HCT116 (cell line): Measurements from ENCODE around the gene MERTK. TPM values are rescaled to one million over a fixed set of nuclear protein-coding genes. Genes with fewer than 3 reads are reported as not detected.
"Not testable (repeated sequence)": the region's sequence is repeated elsewhere in the genome, so short reads cannot be mapped to it uniquely, and the experiment has no call there.

ENCODE experiments used
- ATAC-seq: fragments of 200-7000 bp; cut with Tn5 transposase; 2 replicates; pipeline ENCODE4 v1.9.1; 2020; ENCODE audit warnings: mild to moderate bottlenecking, moderate library complexity
- BruUV-seq: library from RNA; stranded (reverse); fragments of 400-500 nt; replicated peaks from 2 replicates; lab custom pipeline; 2021; lab: Mats Ljungman, UMichigan
- CTCF ChIA-PET: fragments of 300-600 bp; sonication (Branson Sonifier 250); formaldehyde crosslinking; loops from one replicate; lab custom pipeline; 2021; ENCODE audit warnings: antibody characterized with exemption; lab: Charles Lee
- POLR2A ChIA-PET: fragments of 300-600, 350-600 bp; sonication (Branson Sonifier 250); formaldehyde crosslinking; loops from one replicate; lab custom pipeline; 2021; ENCODE audit warnings: antibody characterized with exemption; lab: Charles Lee
- RAD21 ChIA-PET, 2 experiments: fragments of 300-600 bp; sonication (Branson Sonifier 250); formaldehyde crosslinking; loops; one replicate each; lab custom pipeline; 2023; ENCODE audit warnings: low total read pairs in 2 of 2; ENCODE audit not compliant: uncharacterized antibody in 2 of 2, unreplicated experiment in 2 of 2, low non-redundant PET in 1 of 2; lab: Charles Lee
- DNase-seq: peaks from one replicate; pipeline ENCODE4 v3.0.0-alpha.2; 2010; ENCODE audit warnings: low read depth, low spot score
- H2AFZ ChIP-seq: fragments of 200-600 bp; shearing (Covaris generic), sonication (generic); 2 replicates; pipeline ENCODE4 v1.6.1; 2017; ENCODE audit warnings: low read depth, mixed run types, mixed read lengths, antibody characterized with exemption, low read length; ENCODE audit not compliant: poor library complexity, severe bottlenecking
- H3K27ac ChIP-seq: 2 replicates; pipeline ENCODE4 v1.5.1; 2012; ENCODE audit warnings: low read depth, low read length
- H3K27me3 ChIP-seq: fragments of 200-600 bp; sonication (generic); 2 replicates; pipeline ENCODE4 v1.6.1; 2016; ENCODE audit warnings: mixed run types, low read length, mixed read lengths; ENCODE audit not compliant: insufficient read depth
- H3K36me3 ChIP-seq, 2 experiments: fragments of 200-500 bp in 1 of 2; fragments of 200-600 bp in 1 of 2; sonication (Bioruptor generic) in 1 of 2; sonication (generic) in 1 of 2; 2 replicates each; pipeline versions ENCODE4 v1.5.1 to v1.6.1; 2014 to 2016; ENCODE audit warnings: low read length in 2 of 2, inconsistent platforms in 1 of 2, mixed read lengths in 1 of 2, mixed run types in 1 of 2; ENCODE audit not compliant: insufficient read depth in 2 of 2, control insufficient read depth in 1 of 2
- H3K4me1 ChIP-seq, 2 experiments: fragments of 200-600 bp in 1 of 2; sonication (generic) in 1 of 2; 2 replicates each; pipeline versions ENCODE4 v1.5.1 to v1.6.1; 2012 to 2017; ENCODE audit warnings: low read length in 2 of 2, inconsistent platforms in 1 of 2, mild to moderate bottlenecking in 1 of 2, mixed read lengths in 1 of 2, mixed run types in 1 of 2, moderate library complexity in 1 of 2; ENCODE audit not compliant: insufficient read depth in 2 of 2, control insufficient read depth in 1 of 2
- H3K4me2 ChIP-seq: fragments of 200-600 bp; sonication (generic); 2 replicates; pipeline ENCODE4 v1.6.1; 2017; ENCODE audit warnings: mixed run types, low read length, mixed read lengths
- H3K4me3 ChIP-seq, 2 experiments: fragments of 200-600 bp in 1 of 2; sonication (generic) in 1 of 2; replicated peaks in 1 of 2; 2 replicates each; pipeline ENCODE4 v1.5.1; 2011 to 2016; ENCODE audit warnings: low read length in 2 of 2, control low read depth in 1 of 2, low read depth in 1 of 2, mild to moderate bottlenecking in 1 of 2, mixed read lengths in 1 of 2, mixed run types in 1 of 2
- H3K79me2 ChIP-seq: fragments of 200-600 bp; sonication (generic); 2 replicates; pipeline ENCODE4 v1.6.1; 2017; ENCODE audit warnings: mild to moderate bottlenecking, mixed run types, low read length, moderate library complexity, mixed read lengths; ENCODE audit not compliant: insufficient read depth
- H3K9ac ChIP-seq: fragments of 200-600 bp; sonication (generic); 2 replicates; pipeline ENCODE4 v1.6.1; 2016; ENCODE audit warnings: low read length, mixed read lengths
- H3K9me2 ChIP-seq: fragments of 200-600 bp; sonication (generic), shearing (Covaris generic); 2 replicates; pipeline ENCODE4 v1.6.1; 2017; ENCODE audit warnings: mixed run types, mild to moderate bottlenecking, moderate library complexity; ENCODE audit not compliant: insufficient read depth
- H3K9me3 ChIP-seq, 2 experiments: fragments of 200-500 bp in 1 of 2; fragments of 200-600 bp in 1 of 2; sonication (Bioruptor generic) in 1 of 2; sonication (generic) in 1 of 2; 2 replicates each; pipeline ENCODE4 v1.6.1; 2014 to 2017; ENCODE audit warnings: low read length in 2 of 2, mixed read lengths in 2 of 2, inconsistent platforms in 1 of 2, low read depth in 1 of 2, mild to moderate bottlenecking in 1 of 2, mixed run types in 1 of 2, moderate library complexity in 1 of 2; ENCODE audit not compliant: control insufficient read depth in 1 of 2, insufficient read depth in 1 of 2
- H4K20me1 ChIP-seq: fragments of 200-600 bp; sonication (generic), shearing (Covaris generic); 2 replicates; pipeline ENCODE4 v1.6.1; 2017; ENCODE audit warnings: mixed run types, mild to moderate bottlenecking, moderate library complexity; ENCODE audit not compliant: insufficient read depth
- CEBPB ChIP-seq: IDR thresholded peaks from 2 replicates; pipeline ENCODE4 v1.6.1; 2012; ENCODE audit warnings: low read depth
- EGR1 ChIP-seq: IDR thresholded peaks from 2 replicates; pipeline ENCODE4 v1.6.1; 2012; ENCODE audit warnings: low read depth
- ELF1 ChIP-seq: IDR thresholded peaks from 2 replicates; pipeline ENCODE4 v1.6.1; 2012; ENCODE audit warnings: low read depth, borderline replicate concordance
- EZH2 ChIP-seq: fragments of 200-600 bp; sonication (generic); IDR thresholded peaks from 2 replicates; pipeline ENCODE4 v1.6.1; 2017; ENCODE audit warnings: antibody characterized with exemption, mixed run types
- FOSL1 ChIP-seq: IDR thresholded peaks from 2 replicates; pipeline ENCODE4 v1.6.1; 2012; ENCODE audit warnings: low read depth
- JUND ChIP-seq: IDR thresholded peaks from 2 replicates; pipeline ENCODE4 v1.6.1; 2012
- RAD21 ChIP-seq: IDR thresholded peaks from 2 replicates; pipeline ENCODE4 v1.6.1; 2012; ENCODE audit warnings: low read depth, mild to moderate bottlenecking
- YY1 ChIP-seq: IDR thresholded peaks from 2 replicates; pipeline ENCODE4 v1.6.1; 2011; ENCODE audit warnings: low read length, low read depth, moderate library complexity, mild to moderate bottlenecking; ENCODE audit not compliant: insufficient replicate concordance; ENCODE audit errors: extremely low read depth
- ZFX ChIP-seq: fragments of 450-650 bp; IDR thresholded peaks from 2 replicates; pipeline ENCODE4 v1.6.1; 2017
- ZNF274 ChIP-seq: fragments of 200-500 bp; sonication (Bioruptor generic); IDR thresholded peaks from 2 replicates; pipeline ENCODE4 v1.6.1; 2014; ENCODE audit warnings: mild to moderate bottlenecking, low read depth, low read length, inconsistent platforms
- intact Hi-C: fragments of 100-400 bp; cut with micrococcal nuclease; formaldehyde crosslinking; loops from 2 replicates; pipeline ENCODE4 v1.10.0; 2022
- total RNA-seq: library from RNA; stranded (reverse); gene quantifications from one replicate; pipeline ENCODE4 v1.2.1, GENCODE V29; 2021; ENCODE audit not compliant: unreplicated experiment
- TF ChIP-seq, protein P1 (sequence below): IDR thresholded peaks from 2 replicates; pipeline ENCODE4 v1.6.1; 2012
- TF ChIP-seq, protein P2 (sequence below): IDR thresholded peaks from 2 replicates; pipeline ENCODE4 v1.6.1; 2012
- TF ChIP-seq, protein P3 (sequence below), 3 experiments: fragments of 200-600 bp in 1 of 3; sonication (generic) in 1 of 3; IDR thresholded peaks in 2 of 3; conservative IDR thresholded peaks in 1 of 3; 2 replicates each; pipeline ENCODE4 v1.5.1; 2012 to 2017; ENCODE audit warnings: low read depth in 2 of 3, low read length in 2 of 3, antibody characterized with exemption in 1 of 3, borderline replicate concordance in 1 of 3, control low read depth in 1 of 3, mild to moderate bottlenecking in 1 of 3, mixed read lengths in 1 of 3, mixed run types in 1 of 3, moderate library complexity in 1 of 3; ENCODE audit not compliant: insufficient read depth in 1 of 3

The MERTK gene
- total RNA-seq, 1 experiment from 2014 or later = 5.7 TPM

DNA sequence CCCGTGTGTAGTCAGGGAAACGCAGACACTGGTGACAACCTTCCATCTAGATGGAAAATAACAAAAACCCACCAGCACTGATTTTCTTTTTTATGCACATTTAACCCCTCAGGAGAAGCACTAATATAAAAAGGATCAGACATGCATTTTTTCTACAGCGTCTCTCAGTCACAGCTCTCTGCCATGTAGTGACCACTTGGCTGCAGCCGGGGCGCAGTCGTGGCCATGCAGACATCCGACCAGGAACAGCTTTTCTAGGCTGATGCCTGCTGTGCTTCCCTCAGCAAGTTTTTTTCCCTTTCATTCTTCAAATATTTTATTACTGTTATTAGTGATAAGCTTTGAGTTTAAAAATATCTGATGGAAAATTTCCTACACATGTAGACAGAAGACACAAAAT, 63.3 kb downstream of the MERTK start:
- Histone ChIP-seq H3K27me3 (no peaks in the 10 kb centered on the region), H3K27ac (no peak overlapping the region), H3K79me2 (no peaks in the 10 kb centered on the region), H4K20me1 (no peaks in the 10 kb centered on the region), H3K9me2 (no peaks in the 10 kb centered on the region), H3K9me3 (no peaks in the 10 kb centered on the region), H3K4me1 (no peaks in the 10 kb centered on the region), H3K36me3 (no peaks in the 10 kb centered on the region), H2AFZ (no peak overlapping the region), H3K4me3 (no peak overlapping the region), H3K9ac (no peak overlapping the region), H3K4me2 (no peak overlapping the region)
- ChIA-PET POLR2A (no interaction called here), RAD21 (no interaction called here), CTCF (no interaction called here)
- no TSS peak for BruUV-seq
- ATAC-seq (no peak), DNase-seq (no peak)
- intact Hi-C loops = no loop called here
- TF ChIP-seq ZFX = no peak
- TF ChIP-seq ELF1 = no peak
- TF ChIP-seq JUND = no peak
- no peak for TF ChIP-seq FOSL1
- no peak for TF ChIP-seq YY1
- TF ChIP-seq EGR1 = no peak
- TF ChIP-seq, protein P1, sequence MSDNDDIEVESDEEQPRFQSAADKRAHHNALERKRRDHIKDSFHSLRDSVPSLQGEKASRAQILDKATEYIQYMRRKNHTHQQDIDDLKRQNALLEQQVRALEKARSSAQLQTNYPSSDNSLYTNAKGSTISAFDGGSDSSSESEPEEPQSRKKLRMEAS = no peak
- TF ChIP-seq, protein P2, sequence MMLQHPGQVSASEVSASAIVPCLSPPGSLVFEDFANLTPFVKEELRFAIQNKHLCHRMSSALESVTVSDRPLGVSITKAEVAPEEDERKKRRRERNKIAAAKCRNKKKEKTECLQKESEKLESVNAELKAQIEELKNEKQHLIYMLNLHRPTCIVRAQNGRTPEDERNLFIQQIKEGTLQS = no peak
- TF ChIP-seq, protein P3, sequence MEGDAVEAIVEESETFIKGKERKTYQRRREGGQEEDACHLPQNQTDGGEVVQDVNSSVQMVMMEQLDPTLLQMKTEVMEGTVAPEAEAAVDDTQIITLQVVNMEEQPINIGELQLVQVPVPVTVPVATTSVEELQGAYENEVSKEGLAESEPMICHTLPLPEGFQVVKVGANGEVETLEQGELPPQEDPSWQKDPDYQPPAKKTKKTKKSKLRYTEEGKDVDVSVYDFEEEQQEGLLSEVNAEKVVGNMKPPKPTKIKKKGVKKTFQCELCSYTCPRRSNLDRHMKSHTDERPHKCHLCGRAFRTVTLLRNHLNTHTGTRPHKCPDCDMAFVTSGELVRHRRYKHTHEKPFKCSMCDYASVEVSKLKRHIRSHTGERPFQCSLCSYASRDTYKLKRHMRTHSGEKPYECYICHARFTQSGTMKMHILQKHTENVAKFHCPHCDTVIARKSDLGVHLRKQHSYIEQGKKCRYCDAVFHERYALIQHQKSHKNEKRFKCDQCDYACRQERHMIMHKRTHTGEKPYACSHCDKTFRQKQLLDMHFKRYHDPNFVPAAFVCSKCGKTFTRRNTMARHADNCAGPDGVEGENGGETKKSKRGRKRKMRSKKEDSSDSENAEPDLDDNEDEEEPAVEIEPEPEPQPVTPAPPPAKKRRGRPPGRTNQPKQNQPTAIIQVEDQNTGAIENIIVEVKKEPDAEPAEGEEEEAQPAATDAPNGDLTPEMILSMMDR (IDR thresholded peaks at IDR 0.05 in 2 of 3, conservative IDR thresholded peaks at IDR 0.05 in 1 of 3; ENCODE audit: borderline replicate concordance in 1 of 3, insufficient read depth in 1 of 3, low read depth in 2 of 3, low read length in 2 of 3) = no peak
- TF ChIP-seq RAD21 = no peak
- TF ChIP-seq CEBPB = no peak
- no peak for TF ChIP-seq ZNF274
- no peak for TF ChIP-seq EZH2

DNA sequence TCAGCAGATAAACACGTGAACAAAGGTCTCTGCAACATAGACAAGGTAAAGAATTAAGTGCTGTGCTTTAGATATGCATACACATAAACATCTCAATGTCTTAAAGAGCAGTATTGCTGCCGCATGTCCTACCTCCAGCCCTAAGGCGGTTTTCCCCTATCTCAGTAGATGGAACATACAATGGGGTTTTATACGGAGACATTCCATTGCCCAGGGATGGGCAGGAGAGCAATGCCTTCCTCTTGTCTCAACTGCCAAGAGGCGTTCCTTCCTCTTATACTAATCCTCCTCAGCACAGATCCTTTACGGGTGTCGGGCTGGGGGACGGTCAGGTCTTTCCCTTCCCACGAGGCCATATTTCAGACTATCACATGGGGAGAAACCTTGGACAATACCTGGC, 64.7 kb downstream of the MERTK start:
- H3K27ac ChIP-seq, ATAC-seq, H3K4me1 ChIP-seq, H3K4me3 ChIP-seq, H3K9me3 ChIP-seq, BruUV-seq, intact Hi-C loops, H2AFZ ChIP-seq, CTCF ChIA-PET, H3K27me3 ChIP-seq, H3K9me2 ChIP-seq, RAD21 ChIA-PET, POLR2A ChIA-PET, H3K4me2 ChIP-seq, DNase-seq, H4K20me1 ChIP-seq, H3K36me3 ChIP-seq, H3K9ac ChIP-seq, H3K79me2 ChIP-seq: not testable (repeated sequence)

DNA sequence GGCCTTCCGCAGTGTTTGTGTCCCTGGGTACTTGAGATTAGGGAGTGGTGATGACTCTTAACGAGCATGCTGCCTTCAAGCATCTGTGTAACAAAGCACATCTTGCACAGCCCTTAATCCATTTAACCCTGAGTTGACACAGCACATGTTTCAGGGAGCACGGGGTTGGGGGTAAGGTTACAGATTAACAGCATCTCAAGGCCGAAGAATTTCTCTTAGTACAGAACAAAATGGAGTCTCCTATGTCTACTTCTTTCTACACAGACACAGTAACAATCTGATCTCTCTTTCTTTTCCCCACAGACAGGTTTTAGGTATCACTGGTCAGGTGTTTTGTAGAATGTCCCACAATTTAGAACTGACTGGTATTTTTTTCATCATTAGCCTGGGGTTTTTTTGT, 65.1 kb downstream of the MERTK start:
- DNase-seq, H3K27ac ChIP-seq, intact Hi-C loops, H3K4me2 ChIP-seq, ATAC-seq, H3K36me3 ChIP-seq, POLR2A ChIA-PET, H3K9me2 ChIP-seq, BruUV-seq, H3K9ac ChIP-seq, H3K4me1 ChIP-seq, CTCF ChIA-PET, H3K4me3 ChIP-seq, H2AFZ ChIP-seq, H3K9me3 ChIP-seq, RAD21 ChIA-PET, H3K79me2 ChIP-seq, H3K27me3 ChIP-seq, H4K20me1 ChIP-seq: not testable (repeated sequence)
